PFSK-1 (cell line): Measurements from ENCODE around the gene SIDT2.

Source experiments
- FOXP2 ChIP-seq: optimal IDR thresholded peaks from 2 replicates; pipeline ENCODE3; 2011; ENCODE audit warnings: borderline replicate concordance, control low read depth, inconsistent platforms; ENCODE audit not compliant: insufficient read depth; ENCODE audit errors: extremely low read length, extremely low read depth
- POLR2AphosphoS5 ChIP-seq: IDR thresholded peaks from 2 replicates; pipeline ENCODE4 v1.6.1; 2012; ENCODE audit warnings: low read depth, mild to moderate bottlenecking, control low read depth, low read length, moderate library complexity
- REST ChIP-seq, 2 experiments: IDR thresholded peaks; 2 replicates each; pipeline versions ENCODE4 v1.6.1 to v1.8.0; 2011 to 2012; ENCODE audit warnings: low read depth in 2 of 2, low read length in 2 of 2, control low read depth in 1 of 2, inconsistent platforms in 1 of 2, mild to moderate bottlenecking in 1 of 2, moderate library complexity in 1 of 2; ENCODE audit not compliant: insufficient read depth in 1 of 2
- SIN3A ChIP-seq: IDR thresholded peaks from 2 replicates; pipeline ENCODE4 v1.6.1; 2012; ENCODE audit warnings: mild to moderate bottlenecking, low read length, moderate library complexity, borderline replicate concordance; ENCODE audit not compliant: insufficient read depth
- TAF1 ChIP-seq: IDR thresholded peaks from 2 replicates; pipeline ENCODE4 v1.6.1; 2012; ENCODE audit warnings: low read length, control low read depth, borderline replicate concordance; ENCODE audit not compliant: insufficient read depth

GRCh38 chr11:117189941-117190544 lies 11.5 kb downstream of the SIDT2 start:
- no peak for TF ChIP-seq SIN3A
- TF ChIP-seq REST (IDR thresholded peaks at IDR 0.05; ENCODE audit: insufficient read depth in 1 of 2, low read depth in 2 of 2, low read length in 2 of 2): no peak
- TF ChIP-seq TAF1: no peak
- no peak for TF ChIP-seq POLR2AphosphoS5
- TF ChIP-seq FOXP2: no peak
